C4-2B (cell line): ENCODE results near the gene VARS1.

ENCODE experiments used
- H3K27ac ChIP-seq: fragments of 450-650 bp; 2 replicates; pipeline ENCODE4 v1.5.1; 2017
- CTCF ChIP-seq: fragments of 450-650 bp; conservative IDR thresholded peaks from 2 replicates; pipeline ENCODE4 v1.5.1; 2017; ENCODE audit warnings: mild to moderate bottlenecking
- ZFX ChIP-seq: fragments of 450-650 bp; IDR thresholded peaks from 2 replicates; pipeline ENCODE4 v1.6.1; 2017

VARS1 gene

DNA sequence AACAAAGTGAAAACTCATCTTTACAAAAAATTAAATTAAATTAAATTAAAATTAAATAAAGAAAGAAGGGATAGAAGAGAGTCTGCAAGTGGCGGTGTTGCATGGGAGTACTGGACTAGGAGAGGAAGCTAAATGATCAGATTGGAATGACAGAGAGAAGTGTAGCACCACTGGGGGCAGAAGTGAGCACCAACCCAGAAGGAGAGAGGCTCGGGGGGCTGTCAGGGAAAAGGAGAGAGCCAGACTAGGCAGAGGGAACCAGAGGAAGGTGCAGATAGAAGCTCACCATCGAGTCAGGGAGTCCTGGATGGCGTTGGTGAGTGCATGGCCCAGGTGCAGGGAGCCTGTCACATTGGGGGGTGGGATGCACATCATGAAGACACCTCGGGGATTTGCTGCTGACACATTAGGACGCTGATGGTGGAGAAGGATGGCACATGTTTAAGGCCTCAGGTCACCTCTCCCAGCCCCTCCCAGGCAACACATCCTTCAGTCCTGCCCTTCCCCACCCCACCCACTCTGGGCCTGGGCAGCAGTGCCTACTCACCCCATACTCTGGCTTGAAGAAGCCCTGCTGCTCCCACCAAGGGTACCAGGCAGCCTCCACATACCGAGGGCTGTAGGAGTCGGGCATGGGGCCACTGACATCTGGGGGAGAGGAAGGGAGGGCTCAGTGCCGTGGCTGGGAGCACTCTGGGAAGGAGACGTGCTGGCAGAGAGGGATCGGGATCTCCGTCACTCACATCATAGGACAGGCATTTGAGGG is 4.0 kb downstream of the VARS1 start:
- no peak overlapping the region for H3K27ac ChIP-seq
- TF ChIP-seq CTCF (peak; percentile 81; the same call in 1 of the 2 replicates), ZFX (no peak)

- TF ChIP-seq CTCF: no peak
- TF ChIP-seq ZFX: no peak
- H3K27ac ChIP-seq: no peak overlapping the region
These were observed 10.1 kb downstream of the VARS1 start for GRCh38 chr6:31785475-31785874.

DNA sequence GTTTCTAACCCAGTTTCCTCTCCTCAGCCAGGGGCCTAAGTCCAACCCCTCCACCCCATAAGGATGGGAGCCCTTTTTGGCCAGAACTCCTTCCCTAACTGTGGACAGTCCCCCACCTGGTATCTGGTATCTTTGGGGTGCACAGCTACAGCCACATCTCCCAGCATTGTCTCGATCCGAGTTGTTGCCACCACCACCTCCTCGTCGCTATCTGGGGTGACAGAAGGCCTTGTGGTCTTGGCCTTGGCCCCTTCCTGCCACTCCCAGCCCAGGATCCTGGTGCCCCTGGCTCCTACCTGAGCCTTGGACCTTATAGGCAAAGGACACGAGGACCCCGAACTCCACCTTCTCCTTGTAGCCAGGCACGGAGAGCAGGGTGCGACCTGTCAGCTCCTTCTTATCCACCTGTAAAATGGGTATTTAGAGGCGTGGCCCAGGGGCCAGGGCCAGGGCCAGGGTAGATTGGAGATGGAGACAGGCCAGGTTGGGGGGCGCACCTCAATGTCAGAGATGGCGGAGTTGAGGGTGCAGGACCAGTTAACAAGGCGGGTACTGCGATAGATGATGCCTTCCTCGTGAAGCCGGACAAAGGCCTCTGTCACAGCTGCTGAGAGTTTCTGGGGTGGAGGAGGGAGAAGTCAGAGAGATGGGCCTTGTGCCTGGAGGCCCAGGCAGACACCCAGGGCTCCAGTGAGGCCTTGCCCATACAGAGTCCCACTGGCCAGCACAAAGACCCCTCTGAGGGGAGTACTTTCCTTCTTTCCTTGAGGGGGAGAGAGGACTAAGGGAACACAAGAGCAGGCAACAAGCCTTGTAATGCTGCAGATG is 11.2 kb downstream of the VARS1 start:
- TF ChIP-seq CTCF: no peak
- no peak for TF ChIP-seq ZFX
- H3K27ac ChIP-seq: no peak overlapping the region

- TF ChIP-seq CTCF (no peak), ZFX (no peak)
- H3K27ac ChIP-seq: no peak overlapping the region
These were observed 13.3 kb downstream of the VARS1 start for GRCh38 chr6:31782126-31782855.

DNA sequence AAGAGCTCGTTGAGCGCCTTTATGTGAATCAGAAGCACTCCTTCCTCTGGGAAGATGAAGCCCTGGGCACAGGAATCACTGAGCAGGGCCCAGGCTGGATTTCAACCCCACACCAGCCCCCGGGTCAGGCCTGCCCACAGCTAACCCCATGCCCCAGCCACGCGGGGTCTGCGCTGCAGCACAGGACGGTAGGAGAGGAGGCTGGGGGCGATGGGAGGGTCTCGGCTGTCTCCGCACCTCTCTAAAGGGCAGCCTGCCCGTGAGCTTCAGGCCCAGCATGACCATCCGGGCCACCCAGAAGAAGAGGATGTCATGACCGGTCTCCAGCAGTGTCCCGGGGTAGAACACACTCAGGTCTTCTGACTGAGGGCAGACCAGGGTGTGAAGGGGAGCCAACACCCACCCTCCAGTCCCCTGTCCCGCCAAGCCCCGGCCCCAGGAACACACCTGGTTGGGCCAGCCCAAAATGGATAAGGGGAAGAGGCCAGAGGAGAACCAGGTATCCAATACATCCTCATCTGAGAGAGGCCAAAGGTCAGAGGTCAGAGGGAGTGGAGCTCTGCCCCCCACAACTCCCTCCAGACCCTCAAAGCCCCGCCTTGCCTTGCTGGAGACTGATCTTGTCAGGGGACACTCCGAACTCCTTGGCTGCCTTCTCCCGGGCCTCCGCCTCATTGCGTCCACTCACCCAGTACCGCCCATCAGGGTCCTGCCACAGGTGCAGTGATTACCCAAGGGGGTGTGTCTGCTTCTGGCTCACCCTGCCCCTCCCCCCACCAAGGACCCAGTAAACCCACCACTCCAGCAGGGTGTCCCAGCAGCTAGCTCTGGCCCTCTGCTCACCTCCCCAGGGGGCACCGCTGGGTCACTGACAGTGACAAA is 14.1 kb downstream of the VARS1 start:
- no peak for TF ChIP-seq CTCF
- TF ChIP-seq ZFX: no peak
- H3K27ac ChIP-seq: no peak overlapping the region

- no peak overlapping the region for H3K27ac ChIP-seq
- no peak for TF ChIP-seq ZFX
- no peak for TF ChIP-seq CTCF
These were observed 14.9 kb downstream of the VARS1 start for GRCh38 chr6:31780507-31781243.
